NCI-H1105 treated with DMSO at 0.1 percent for 48 hours (cell line): ENCODE results near the gene ZKSCAN4.

ENCODE experiments used
- DNase-seq: peaks from one replicate; lab custom pipeline; 2025; lab: John Stamatoyannopoulos, UW

The ZKSCAN4 gene

GRCh38 chr6:28252009-28252975 is at the start of gene ZKSCAN4:
Gene ZKSCAN4 (minus strand): TSS chr6:28252269. CDS start chr6:28251980, 289 bp downstream.
- DNase-seq: peak; percentile 86

- no peak for DNase-seq
Measured at GRCh38 chr6:28296520-28297060, 44.5 kb upstream of the ZKSCAN4 start.

GRCh38 chr6:28295326-28295725 is 43.3 kb upstream of the ZKSCAN4 start:
- DNase-seq: no peak

GRCh38 chr6:28291573-28291972 is 39.5 kb upstream of the ZKSCAN4 start:
- no peak for DNase-seq

DNA sequence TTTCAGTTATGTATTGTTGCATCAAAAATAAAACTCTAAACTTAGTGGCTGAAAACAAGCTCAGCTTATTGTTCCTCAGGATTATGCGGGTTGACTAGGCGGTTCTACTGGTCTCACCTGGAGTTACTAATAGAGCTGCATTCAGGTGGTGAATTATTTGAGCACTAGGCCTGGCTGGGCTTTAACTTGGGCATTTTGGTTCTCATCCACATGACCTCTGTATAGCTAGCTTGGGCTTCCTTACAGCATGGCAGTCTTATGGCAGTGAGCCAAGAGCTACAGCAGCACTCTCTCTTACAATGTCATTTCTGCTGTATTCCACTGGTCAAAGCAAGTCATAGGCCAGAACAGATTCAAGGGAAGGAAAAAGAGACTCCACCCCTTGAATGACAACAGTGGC is 30.9 kb upstream of the ZKSCAN4 start:
- DNase-seq: no peak

DNA sequence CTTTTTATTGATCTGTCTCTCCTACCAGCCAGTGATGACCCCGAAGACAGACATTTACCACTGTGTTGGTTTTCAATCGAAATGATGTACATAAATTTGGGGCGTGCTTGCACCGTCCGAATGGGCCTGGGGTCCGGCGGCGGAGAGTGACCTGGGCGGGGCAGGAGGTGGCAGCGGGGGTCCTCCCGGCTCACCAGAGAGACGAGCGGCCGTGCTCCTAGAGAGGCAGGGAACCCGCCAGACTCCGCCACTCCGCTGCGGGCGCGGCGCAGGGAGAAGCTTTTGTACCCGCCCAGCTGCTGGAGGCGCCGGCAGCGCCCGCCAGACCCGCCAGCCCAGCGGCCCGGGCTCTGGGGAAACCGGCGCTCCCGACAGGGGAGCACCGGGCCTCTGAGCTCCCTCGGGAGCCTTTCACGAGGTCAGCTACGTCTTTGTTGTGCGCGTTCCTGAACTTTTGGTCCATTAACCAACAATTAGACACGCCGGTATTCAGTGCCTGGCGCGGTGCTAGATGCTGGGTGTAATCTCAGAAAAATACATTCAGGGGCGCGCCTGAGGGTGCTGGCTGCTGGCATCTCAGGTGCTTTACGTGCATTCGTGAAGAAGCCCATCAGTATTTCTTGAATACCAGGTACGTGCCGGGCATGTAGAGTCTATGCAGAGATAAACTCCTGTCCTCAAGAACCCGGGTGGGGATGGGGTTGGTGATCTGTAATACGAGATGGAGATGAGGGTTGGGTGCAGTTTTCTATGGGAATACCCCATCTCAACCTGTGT is 29.4 kb upstream of the ZKSCAN4 start, which contains the start of gene PGBD1:
TSS of gene PGBD1 (plus strand) at position 285 of the 777 bp plus-strand sequence. CDS start 2,242 bp downstream, outside the sequence.
- peak; percentile 80 for DNase-seq

- no peak for DNase-seq
Measured at GRCh38 chr6:28280595-28281287, 28.7 kb upstream of the ZKSCAN4 start.

GRCh38 chr6:28277746-28278145 is 25.7 kb upstream of the ZKSCAN4 start:
- no peak for DNase-seq

GRCh38 chr6:28274888-28275287 is 22.8 kb upstream of the ZKSCAN4 start:
- DNase-seq: no peak

- DNase-seq: no peak
Measured at GRCh38 chr6:28269492-28269891, 17.4 kb upstream of the ZKSCAN4 start.

DNA sequence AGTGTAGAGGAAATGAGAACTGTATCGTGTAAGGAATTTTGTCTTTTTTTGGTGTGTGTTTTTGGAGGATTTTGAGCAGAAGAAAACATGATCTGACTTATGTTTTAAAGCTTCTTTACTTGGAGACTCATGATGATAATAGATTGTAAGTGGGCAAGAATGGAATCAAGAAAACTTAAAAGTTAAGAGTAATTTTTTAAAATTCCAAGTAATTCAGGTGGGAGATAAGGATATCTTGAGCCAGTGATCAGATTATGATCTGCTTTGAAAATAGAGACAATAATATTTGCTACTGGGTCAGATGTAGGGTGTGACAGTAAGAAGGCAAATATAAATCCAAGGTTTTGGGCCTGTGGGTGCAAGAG is 15.6 kb upstream of the ZKSCAN4 start:
- no peak for DNase-seq

GRCh38 chr6:28266962-28267694 is 15.1 kb upstream of the ZKSCAN4 start, which contains the start of gene ZSCAN26:
Gene ZSCAN26 (plus strand): TSS chr6:28267143. CDS start chr6:28271920, 4,777 bp downstream.
- peak; percentile 85 for DNase-seq

- no peak for DNase-seq
Measured at GRCh38 chr6:28266563-28266961, 14.5 kb upstream of the ZKSCAN4 start.

DNA sequence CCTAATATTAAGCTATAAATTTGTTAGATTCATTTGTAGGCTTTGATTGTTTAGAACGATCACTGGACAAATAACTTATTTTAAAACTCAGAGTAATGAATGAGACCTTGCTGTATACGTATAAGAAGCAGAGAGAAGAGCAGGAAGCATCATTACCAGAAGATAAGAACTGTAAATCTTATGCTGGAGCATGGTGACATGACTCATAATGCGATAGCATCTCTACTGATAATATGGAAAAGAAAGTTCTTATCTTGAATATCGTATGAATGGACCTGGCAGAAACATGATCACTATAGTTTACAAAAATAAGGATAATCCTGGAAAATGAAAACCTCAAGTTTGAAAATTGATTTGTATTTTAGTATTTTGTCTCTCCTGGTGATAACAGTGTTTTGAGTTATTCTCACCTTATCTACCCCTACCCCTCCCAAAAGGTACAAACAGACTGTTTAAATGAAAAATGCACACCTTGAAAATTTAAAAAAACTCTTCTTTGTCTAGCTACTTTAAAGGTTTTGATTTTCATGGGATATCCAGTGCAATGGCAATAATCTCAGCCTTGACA is 12.8 kb upstream of the ZKSCAN4 start:
- no peak for DNase-seq

- DNase-seq: no peak
Measured at GRCh38 chr6:28263922-28264321, 11.9 kb upstream of the ZKSCAN4 start.

DNA sequence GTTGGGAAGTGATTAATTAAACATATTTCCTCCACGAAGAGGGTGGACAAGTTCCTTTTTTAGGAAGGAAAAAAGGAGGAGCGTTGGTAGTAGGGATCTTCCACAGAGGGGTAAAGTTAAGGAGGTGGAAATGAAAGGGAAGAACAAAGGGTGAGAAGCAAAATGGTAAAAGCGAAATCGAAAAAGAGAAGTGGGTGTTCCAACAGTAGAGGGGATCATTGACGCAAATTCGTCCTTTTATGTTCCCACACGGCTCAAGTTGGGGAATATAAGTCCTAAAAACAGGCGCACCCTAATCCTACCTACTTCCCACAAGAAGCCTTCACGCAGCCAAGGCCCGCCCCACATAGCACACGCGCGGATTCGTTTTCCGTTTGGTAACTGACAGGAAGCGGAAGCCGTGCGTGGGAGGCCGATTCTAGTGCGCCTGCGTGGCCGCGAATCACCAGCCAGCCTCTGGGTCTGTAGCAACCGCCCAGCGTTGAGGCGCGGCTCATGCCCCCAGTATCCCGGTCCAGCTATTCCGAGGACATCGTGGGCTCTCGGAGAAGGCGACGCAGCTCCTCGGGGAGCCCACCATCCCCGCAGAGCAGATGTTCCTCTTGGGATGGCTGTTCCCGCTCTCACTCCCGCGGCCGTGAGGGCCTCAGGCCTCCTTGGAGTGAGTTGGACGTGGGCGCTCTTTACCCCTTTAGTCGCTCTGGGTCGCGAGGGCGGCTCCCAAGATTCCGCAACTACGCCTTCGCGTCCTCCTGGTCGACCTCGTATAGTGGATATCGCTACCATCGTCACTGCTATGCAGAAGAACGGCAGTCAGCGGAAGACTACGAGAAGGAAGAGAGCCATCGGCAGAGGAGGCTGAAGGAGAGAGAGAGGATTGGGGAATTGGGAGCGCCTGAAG is 7.1 kb upstream of the ZKSCAN4 start, which contains the start of gene NKAPL:
TSS of gene NKAPL (plus strand) at position 421 of the 901 bp plus-strand sequence. CDS start at position 496, 75 bp downstream.
- no peak for DNase-seq

DNA sequence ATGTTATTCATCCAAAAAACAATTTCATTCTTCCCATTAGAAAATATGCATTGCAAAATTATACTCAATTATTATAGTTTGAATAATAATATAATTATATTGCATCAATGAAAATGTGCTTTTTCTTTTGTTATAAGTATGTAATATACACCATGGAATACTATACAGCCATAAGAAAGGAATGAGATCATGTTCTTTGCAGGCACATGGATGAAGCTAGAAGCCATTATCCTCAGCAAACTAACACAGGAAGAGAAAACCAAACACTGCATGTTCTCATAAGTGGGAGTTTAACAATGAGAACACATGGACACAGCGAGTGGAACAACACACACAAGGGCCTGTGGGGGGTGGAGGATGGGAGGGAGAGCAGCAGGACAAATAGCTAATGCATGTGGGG is 5.0 kb upstream of the ZKSCAN4 start:
- no peak for DNase-seq

DNA sequence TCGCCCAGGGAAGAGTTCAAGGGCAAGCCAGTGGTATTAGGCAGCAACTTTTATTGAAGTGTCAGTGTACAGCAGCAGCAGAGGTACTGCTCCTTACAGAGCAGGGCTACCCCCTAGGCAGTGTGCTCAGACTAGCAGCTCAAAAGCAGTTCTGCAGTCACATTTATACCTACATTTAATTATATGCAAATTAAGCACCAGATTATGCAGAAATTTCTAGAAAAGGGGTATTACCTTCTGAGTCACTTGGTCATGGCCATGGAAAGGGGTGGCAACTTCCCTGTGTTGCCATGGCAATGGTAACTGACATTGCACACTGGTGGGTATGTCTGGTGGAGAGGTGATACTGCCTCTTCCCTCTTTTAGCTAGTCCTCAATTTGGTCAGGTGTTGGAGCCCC is 2.1 kb upstream of the ZKSCAN4 start:
- no peak for DNase-seq

GRCh38 chr6:28251661-28252008 is 434 bp downstream of the ZKSCAN4 start:
- DNase-seq: no peak

DNA sequence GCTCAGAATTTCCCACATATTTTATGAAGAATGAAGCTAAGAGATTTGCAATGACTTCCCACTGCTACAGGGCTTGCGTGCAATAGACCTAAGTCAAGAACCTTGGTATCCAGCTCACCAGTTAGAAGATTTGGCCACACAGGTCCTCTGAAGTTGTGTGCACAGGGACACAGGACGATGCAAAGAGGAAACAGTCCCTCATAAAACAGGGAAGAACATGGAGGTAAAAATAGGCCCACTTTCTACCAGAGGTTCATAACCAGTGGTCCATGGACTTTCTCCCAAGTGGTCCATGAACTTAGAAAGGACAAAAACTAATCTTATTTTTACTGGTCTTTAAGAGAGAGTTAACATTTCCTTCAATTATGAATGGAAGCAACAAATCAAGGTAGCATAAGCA is 1.3 kb downstream of the ZKSCAN4 start:
- DNase-seq: no peak
